HG02623 (cell line): ENCODE results near the gene ABCA2.
"Not testable (repeated sequence)": the region's sequence is repeated elsewhere in the genome, so short reads cannot be mapped to it uniquely, and the experiment has no call there.

ENCODE experiments used
- ATAC-seq: cut with Tn5 transposase; IDR thresholded peaks from one replicate; pipeline ENCODE4 v1.9.1; 2021; ENCODE audit warnings: moderate library complexity; ENCODE audit not compliant: unreplicated experiment

The ABCA2 gene

GRCh38 chr9:137048655-137049543 is 20.9 kb upstream of the ABCA2 start:
- ATAC-seq, result no peak

GRCh38 chr9:137046088-137046787 is 18.2 kb upstream of the ABCA2 start, which contains the start of gene NPDC1:
Gene NPDC1 (minus strand): TSS chr9:137046177. CDS start chr9:137045989, 188 bp downstream.
- no peak for ATAC-seq

DNA sequence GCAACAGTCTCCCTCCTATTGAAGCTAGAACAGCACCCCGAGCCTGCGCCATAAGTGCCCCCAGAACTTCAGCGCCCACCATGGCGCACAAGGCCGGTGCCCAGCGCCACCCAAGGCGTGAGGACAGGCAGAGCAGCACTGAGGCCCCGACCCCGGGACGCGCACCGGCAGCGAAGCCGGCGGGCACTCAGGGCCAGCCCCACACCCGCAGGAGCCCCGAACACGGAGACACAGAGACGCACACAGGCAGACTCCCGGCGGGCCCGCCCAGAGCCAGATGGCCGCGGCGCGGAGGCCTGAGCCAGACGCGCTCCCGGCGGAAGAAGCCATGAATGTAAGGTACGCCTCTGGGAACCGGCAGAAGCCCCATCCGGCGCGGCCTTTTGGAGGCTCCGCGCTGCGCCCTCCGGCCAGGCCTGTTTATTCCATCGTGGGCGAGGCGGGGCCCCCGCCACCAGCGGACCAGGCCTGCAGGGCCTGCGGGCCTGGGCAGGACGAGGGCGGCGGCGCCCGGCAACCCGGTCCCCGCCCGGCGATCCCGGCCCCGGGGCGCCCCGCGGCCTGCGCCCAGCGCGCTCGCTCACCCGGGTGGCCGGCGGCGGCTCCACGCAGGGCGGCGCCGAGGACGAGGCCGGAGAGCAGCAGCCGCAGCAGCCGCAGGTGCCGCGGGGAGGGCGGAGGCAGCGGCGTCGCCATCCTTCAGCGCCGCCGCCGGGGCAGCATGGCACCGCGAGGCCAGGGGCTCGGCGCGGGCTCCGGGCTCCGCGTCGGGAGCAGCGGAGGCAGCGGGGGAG is 17.5 kb upstream of the ABCA2 start:
- ATAC-seq, result no peak

GRCh38 chr9:137044502-137045177 is 16.6 kb upstream of the ABCA2 start:
- no peak for ATAC-seq

DNA sequence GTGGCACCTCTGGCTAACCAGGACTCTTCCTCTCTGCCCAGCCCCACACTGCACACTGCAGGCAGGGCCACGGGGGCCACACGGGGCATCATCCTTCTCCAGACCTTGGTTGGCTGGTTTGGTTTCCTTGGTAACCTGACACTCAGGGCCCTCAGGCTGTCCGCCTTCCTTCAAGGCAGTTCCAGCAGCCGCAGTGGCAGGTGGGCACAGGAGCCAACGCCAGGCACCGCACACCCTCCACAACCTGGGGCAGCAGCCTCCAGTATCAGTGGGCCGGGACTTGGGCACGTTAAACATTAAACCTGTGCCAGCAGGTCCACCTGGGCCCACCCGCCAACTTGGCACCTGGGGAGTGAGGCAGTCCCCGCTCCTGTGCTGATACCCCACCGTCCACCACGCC is 16.0 kb upstream of the ABCA2 start:
- no peak for ATAC-seq

DNA sequence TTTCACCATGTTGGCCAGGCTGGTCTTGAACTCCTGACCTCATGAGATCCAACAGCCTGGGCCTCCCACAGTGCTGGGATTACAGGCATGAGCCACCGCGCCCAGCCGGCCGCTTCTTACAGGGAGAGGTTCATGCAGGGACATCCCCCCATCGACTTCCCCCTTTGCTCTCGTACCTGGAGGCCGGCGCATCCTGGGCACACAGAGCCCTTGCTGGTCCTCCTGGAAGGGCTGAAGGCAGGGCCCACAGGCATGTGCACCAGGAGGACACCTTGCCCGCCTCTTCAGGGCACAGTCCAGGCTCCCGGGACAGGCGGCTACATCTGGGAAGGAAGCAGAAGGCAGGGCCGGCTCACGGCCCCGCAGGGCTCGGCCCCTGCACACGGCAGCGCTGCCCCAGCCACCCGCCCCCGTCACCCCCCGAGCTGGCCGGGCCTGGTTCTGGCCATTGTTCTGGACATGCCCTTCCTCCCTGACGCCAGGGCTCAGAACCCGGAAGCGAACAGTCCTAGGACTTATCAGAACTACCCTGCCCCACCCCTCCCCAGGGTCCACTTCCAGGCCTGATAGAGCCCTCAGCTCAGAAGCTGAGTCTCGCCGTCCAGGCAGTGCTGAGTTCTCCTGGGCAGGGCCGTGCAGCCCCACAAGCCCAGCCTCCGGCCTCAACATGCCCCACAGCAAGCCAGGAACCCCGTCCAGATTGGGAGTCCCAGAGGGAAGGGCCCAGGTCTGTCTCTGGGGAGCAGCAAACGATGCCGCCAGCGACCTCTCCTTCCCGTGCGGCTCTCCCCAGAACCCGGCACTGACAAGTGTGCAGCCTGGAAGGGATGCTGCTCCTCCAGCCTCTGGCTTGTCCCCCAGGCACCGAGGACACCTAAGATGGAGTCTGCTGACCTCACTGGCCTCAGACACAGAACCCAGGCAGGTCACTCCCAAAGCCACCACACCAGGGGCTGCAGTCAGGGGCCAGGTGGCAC is 15.0 kb upstream of the ABCA2 start:
- no peak for ATAC-seq

DNA sequence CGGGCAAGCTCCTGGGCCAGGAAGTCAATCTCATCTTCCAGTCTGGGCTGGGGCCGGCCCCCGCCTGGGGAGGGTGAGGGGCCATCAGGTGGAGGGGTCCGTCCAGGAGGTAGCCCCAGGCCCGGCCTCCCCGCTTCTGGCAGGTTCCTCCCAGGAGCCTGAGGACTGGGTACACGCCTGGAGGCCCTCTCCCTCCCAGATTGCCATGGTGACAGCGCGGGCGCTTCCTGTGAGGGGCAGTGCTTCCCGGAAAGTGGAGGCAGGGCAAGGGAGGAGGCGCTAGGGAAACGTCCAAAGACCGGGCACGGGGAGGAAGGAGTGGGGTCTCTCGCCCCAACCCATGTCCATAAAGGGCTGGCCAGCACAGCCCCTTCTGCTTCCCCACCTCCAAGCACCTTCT is 13.1 kb upstream of the ABCA2 start:
- no peak for ATAC-seq

GRCh38 chr9:137040568-137040967 is 12.5 kb upstream of the ABCA2 start:
- ATAC-seq, result no peak

DNA sequence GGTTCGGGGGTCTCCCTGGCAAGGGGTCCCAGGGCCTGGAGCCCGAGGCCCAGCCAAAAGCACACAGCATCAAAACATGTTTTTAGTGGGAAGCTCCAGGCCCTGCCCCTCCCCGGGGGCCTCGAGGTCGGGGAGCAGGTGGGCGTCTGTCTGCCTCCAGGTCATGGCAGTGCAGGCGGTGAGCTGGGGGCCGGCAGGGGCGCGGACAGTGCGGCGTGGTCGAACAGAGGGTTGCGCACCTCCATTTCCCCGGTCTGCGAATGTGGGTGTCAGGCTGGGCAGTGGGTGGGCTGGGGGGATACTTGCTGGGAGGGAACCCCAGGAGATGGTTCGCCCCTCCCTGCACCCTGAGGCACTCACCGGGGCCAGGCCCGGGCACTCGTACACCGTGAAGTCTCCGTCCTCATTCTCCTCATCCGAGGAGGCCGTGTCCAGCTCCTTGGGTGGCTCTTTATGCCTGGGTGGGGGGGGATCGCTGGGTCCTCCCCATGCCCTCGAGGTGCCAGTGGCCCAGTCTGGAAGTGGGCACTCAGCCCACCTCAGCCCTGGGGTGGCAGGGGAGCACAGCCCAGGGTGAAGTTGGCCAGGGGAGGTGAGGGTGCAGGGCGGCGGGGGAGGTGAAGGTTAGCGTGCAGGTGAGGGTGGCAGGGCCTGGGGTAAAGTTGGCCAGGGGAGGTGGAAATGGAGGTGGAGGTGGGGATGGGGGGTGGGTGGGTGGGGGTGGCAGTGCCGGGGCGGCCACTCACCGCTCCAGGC is 11.8 kb upstream of the ABCA2 start:
- no peak for ATAC-seq

- ATAC-seq, result no peak
These were observed 10.9 kb upstream of the ABCA2 start for GRCh38 chr9:137038916-137039315.

- ATAC-seq, result no peak
These were observed 9.4 kb upstream of the ABCA2 start for GRCh38 chr9:137037483-137037882.

DNA sequence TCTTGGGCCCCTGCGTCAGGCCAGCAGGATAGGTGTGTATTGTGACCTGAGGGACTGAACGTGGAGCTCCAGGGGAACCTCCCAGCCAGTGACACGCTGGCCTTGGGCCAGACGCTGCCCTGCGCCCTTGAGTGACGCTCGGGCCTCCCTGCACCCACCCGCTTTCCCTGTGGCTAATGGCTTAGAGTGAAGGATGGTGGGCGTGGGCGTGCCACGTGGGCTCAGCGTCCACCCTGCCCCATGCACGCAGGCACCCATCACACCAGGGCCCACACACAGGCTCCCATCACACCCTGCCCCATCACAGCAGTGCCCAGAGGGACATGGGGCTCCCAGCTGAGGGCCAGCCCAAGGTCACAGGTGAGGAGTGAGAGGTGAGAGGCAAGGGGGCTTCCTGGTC is 9.0 kb upstream of the ABCA2 start:
- no peak for ATAC-seq

GRCh38 chr9:137035937-137036336 is 7.9 kb upstream of the ABCA2 start:
- ATAC-seq, result no peak

DNA sequence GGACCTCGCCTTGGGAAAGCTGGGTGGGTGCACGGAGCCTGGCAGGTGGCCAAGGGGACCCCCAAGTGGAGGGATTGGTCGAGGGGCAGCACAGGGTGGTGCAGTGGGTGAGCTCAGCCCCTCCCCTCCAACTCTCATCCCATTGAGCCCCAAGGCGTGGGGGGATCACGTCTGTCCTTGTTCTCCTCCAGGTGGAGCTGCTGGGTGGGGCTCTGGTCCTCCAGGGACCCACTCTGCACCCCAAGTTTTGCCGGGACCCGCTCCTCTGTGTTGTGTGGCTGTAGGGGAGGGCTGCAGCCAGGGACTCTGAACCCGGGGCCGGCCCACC is 7.4 kb upstream of the ABCA2 start:
- ATAC-seq, result no peak

- ATAC-seq, result peak; percentile 57
These were observed 6.9 kb upstream of the ABCA2 start for GRCh38 chr9:137034709-137035506.

DNA sequence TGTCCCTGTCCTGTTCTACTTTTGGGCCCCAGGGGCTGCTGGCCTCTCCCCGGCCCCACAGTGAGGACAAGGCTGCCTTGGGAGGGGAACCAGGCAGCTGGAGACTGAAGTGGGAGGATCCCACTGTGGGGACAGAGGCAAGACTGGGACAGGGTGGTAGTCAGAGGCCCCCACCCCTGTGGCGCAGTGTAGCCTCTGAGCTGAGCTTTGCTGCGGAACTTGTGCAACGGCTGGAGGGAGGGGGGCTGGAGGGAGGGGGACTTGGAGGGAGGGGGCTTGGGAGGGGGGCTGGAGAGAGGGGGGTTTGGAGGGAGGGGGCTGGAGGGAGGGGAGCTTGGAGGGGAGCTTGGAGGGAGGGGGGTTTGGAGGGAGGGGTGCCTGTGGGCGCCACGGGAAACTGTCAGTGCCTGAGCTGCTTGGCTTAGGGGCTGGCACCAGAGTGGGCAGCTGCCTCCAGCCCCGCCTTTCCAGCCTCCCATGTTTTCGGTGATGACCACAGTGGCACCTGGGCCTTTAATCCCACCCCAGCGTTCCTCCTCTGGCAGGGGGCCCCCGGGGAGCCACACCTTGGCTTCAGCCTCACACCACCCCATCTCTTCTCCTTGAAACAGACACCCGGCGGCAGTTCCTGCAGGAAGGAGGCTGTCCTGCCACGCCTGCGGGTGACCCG is 6.1 kb upstream of the ABCA2 start:
- ATAC-seq, result no peak

GRCh38 chr9:137033481-137033880 is 5.4 kb upstream of the ABCA2 start:
- not testable (repeated sequence) for ATAC-seq

- ATAC-seq, result no peak
These were observed 4.8 kb upstream of the ABCA2 start for GRCh38 chr9:137032858-137033257.
